Renal cortical epithelial cell (primary cell): ENCODE data around the gene TRIM67. TPM values are rescaled to one million over a fixed set of nuclear protein-coding genes. Genes with fewer than 3 reads are reported as not detected.
"Not testable (repeated sequence)": the region's sequence is repeated elsewhere in the genome, so short reads cannot be mapped to it uniquely, and the experiment has no call there.

Source experiments
- DNase-seq: peaks from one replicate; pipeline ENCODE4 v3.0.0-alpha.2; 2011; ENCODE audit warnings: low read depth
- total RNA-seq: library from RNA; depleted of rRNA; stranded (reverse); fragments of >200 nt; gene quantifications from 2 replicates; pipeline ENCODE4 v1.2.3, GENCODE V29; 2014

Gene TRIM67
- total RNA-seq: 0.10 TPM in 1 of 2 replicates, not detected in the other

- DNase-seq: no peak
These were observed at the start of gene TRIM67 for GRCh38 chr1:231161667-231162296. TSS of gene TRIM67 (plus strand) at chr1:231162058. CDS start at chr1:231162970, 912 bp downstream.

- no peak for DNase-seq
These were observed 45.1 kb upstream of the TRIM67 start for GRCh38 chr1:231116738-231117137.

GRCh38 chr1:231118704-231119453 lies 43.0 kb upstream of the TRIM67 start:
- DNase-seq: no peak

GRCh38 chr1:231121533-231121932 lies 40.3 kb upstream of the TRIM67 start:
- no peak for DNase-seq

GRCh38 chr1:231122143-231122542 lies 39.7 kb upstream of the TRIM67 start:
- no peak for DNase-seq

GRCh38 chr1:231124746-231125145 lies 37.1 kb upstream of the TRIM67 start:
- no peak for DNase-seq

GRCh38 chr1:231125972-231126580 lies 35.8 kb upstream of the TRIM67 start:
- peak; percentile 13 for DNase-seq

GRCh38 chr1:231127106-231127505 lies 34.8 kb upstream of the TRIM67 start:
- DNase-seq: not testable (repeated sequence)

- DNase-seq: not testable (repeated sequence)
These were observed 33.4 kb upstream of the TRIM67 start for GRCh38 chr1:231128471-231128870.

GRCh38 chr1:231130544-231130943 lies 31.3 kb upstream of the TRIM67 start:
- no peak for DNase-seq

GRCh38 chr1:231132591-231132990 lies 29.3 kb upstream of the TRIM67 start:
- DNase-seq: not testable (repeated sequence)

- peak; percentile 93 for DNase-seq
These were observed 27.2 kb upstream of the TRIM67 start for GRCh38 chr1:231134624-231135023.

GRCh38 chr1:231138236-231138635 lies 23.6 kb upstream of the TRIM67 start:
- DNase-seq: no peak

- peak; percentile 80 for DNase-seq
These were observed 22.7 kb upstream of the TRIM67 start for GRCh38 chr1:231139125-231139649.

GRCh38 chr1:231139659-231140654 lies 21.9 kb upstream of the TRIM67 start:
- peak; percentile 67 for DNase-seq

- no peak for DNase-seq
These were observed 17.3 kb upstream of the TRIM67 start for GRCh38 chr1:231144416-231145193.

- DNase-seq: no peak
These were observed 14.0 kb upstream of the TRIM67 start for GRCh38 chr1:231147896-231148295.

GRCh38 chr1:231151811-231152210 lies 10.0 kb upstream of the TRIM67 start:
- DNase-seq: no peak

- DNase-seq: no peak
These were observed 8.1 kb upstream of the TRIM67 start for GRCh38 chr1:231153726-231154125.

- no peak for DNase-seq
These were observed 6.0 kb upstream of the TRIM67 start for GRCh38 chr1:231155808-231156207.

- peak; percentile 57 for DNase-seq
These were observed 4.5 kb upstream of the TRIM67 start for GRCh38 chr1:231157311-231157710.
